Measurements from ENCODE around the gene OR5H15. TPM values are rescaled to one million over a fixed set of nuclear protein-coding genes. Genes with fewer than 3 reads are reported as not detected.
"Not testable (repeated sequence)": the region's sequence is repeated elsewhere in the genome, so short reads cannot be mapped to it uniquely, and the experiment has no call there.

The OR5H15 gene
- total RNA-seq (not detected), polyA plus RNA-seq (not detected)
- long read RNA-seq, donor 1: 0 reads
- long read RNA-seq, donor 2: 0 reads
- long read RNA-seq, donor 3: 0 reads

- TF ChIP-seq EP300 (IDR thresholded peaks at IDR 0.05) (no peak), CTCF (IDR thresholded peaks at IDR 0.05) (no peak), POLR2A (IDR thresholded peaks at IDR 0.05) (no peak)
- 91 to 94% (median 93%) methylated on average over 3 of the region's 3 CpGs for WGBS, 3 donors
Observed at GRCh38 chr3:98166396-98166795, at the start of gene OR5H15. Gene OR5H15 (plus strand): TSS chr3:98166696. CDS start chr3:98168700, 2,004 bp downstream.

GRCh38 chr3:98130421-98130820 is 36.1 kb upstream of the OR5H15 start, which contains the start of gene OR5H1:
Gene OR5H1 (plus strand): TSS chr3:98130721. CDS start chr3:98132698, 1,977 bp downstream.
- no peaks in the 10 kb centered on the region for H3K4me1 ChIP-seq (ENCODE audit: insufficient read depth)
- H3K27ac ChIP-seq: no peak within 1 kb of the TSS
- no peaks in the 10 kb centered on the region for H3K27me3 ChIP-seq
- H3K9me3 ChIP-seq: no peaks in the 10 kb centered on the region
- no peak within 1 kb of the TSS for H3K4me3 ChIP-seq
- intact Hi-C loops (cut with DNase I): no loop called here
- DNase-seq: no peak
- H3K36me3 ChIP-seq: no peaks in the 10 kb centered on the region
- WGBS, 3 donors: 71 to 79% (median 79%) methylated on average over 1 of the region's 1 CpG
- TF ChIP-seq POLR2A (IDR thresholded peaks at IDR 0.05): no peak
- TF ChIP-seq CTCF (IDR thresholded peaks at IDR 0.05): no peak
- no peak for TF ChIP-seq EP300 (IDR thresholded peaks at IDR 0.05)

More at GRCh38 chr3:98166396-98166795, at the start of gene OR5H15:
- Histone ChIP-seq H3K27me3 (no peaks in the 10 kb centered on the region), H3K4me3 (no peak within 1 kb of the TSS), H3K27ac (no peak within 1 kb of the TSS), H3K9me3 (no peaks in the 10 kb centered on the region), H3K4me1 (ENCODE audit: insufficient read depth) (no peaks in the 10 kb centered on the region), H3K36me3 (no peaks in the 10 kb centered on the region)
- DNase-seq: no peak
- intact Hi-C loops (cut with DNase I): no loop called here

- H3K4me1 ChIP-seq (ENCODE audit: insufficient read depth): no peaks in the 10 kb centered on the region
- H3K27me3 ChIP-seq: no peaks in the 10 kb centered on the region
- H3K9me3 ChIP-seq: no peaks in the 10 kb centered on the region
- no peaks in the 10 kb centered on the region for H3K36me3 ChIP-seq
- 61 to 70% (median 69%) methylated on average over 3 of the region's 3 CpGs for WGBS, 3 donors
- no peak for DNase-seq
- TF ChIP-seq EP300 (IDR thresholded peaks at IDR 0.05) (no peak), CTCF (IDR thresholded peaks at IDR 0.05) (no peak), POLR2A (IDR thresholded peaks at IDR 0.05) (no peak)
- no peak overlapping the region for H3K27ac ChIP-seq
- no peak overlapping the region for H3K4me3 ChIP-seq
- intact Hi-C loops (cut with DNase I): no loop called here
Observed at GRCh38 chr3:98136631-98137030, 29.9 kb upstream of the OR5H15 start.

- H3K4me3 ChIP-seq; H3K4me1 ChIP-seq (ENCODE audit: insufficient read depth); H3K9me3 ChIP-seq; H3K36me3 ChIP-seq; intact Hi-C loops (cut with DNase I); H3K27me3 ChIP-seq; H3K27ac ChIP-seq; DNase-seq: not testable (repeated sequence)
- WGBS, 3 donors: 82% methylated on average over 23 of the region's 23 CpGs
Observed at GRCh38 chr3:98137826-98138557, 28.5 kb upstream of the OR5H15 start.

GRCh38 chr3:98140531-98140930 is 26.0 kb upstream of the OR5H15 start:
- no peak overlapping the region for H3K27ac ChIP-seq
- intact Hi-C loops (cut with DNase I): no loop called here
- TF ChIP-seq EP300 (IDR thresholded peaks at IDR 0.05) (no peak), POLR2A (IDR thresholded peaks at IDR 0.05) (no peak), CTCF (IDR thresholded peaks at IDR 0.05) (no peak)
- H3K4me1 ChIP-seq (ENCODE audit: insufficient read depth): no peaks in the 10 kb centered on the region
- no peak overlapping the region for H3K4me3 ChIP-seq
- H3K36me3 ChIP-seq: no peaks in the 10 kb centered on the region
- DNase-seq: no peak
- no peaks in the 10 kb centered on the region for H3K27me3 ChIP-seq
- no peaks in the 10 kb centered on the region for H3K9me3 ChIP-seq
